Measurements from ENCODE around the gene GALNT12.
A peak's percentile ranks its signal among the peaks of the same experiment; 100 is the strongest.

GALNT12 gene

DNA sequence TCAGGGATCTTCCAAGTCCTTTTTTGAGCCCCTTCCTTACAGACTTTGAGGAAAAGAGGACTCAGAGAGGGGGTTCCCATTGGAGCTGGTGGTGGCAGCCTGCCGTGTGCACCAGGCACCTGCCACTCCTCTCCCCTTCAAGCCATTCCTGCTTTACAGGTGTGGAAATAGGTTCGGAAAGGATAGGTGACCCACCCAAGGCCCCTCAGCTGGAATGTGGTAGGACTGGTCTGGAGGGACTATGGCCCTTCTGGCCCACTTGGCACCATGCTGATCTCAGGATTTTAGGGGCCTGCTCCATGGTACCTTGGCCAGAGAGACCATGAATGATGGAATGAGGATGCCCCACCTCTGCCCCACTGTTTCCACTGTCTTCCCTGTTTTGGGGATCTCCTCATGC lies 1.4 kb downstream of the GALNT12 start:
- TF ChIP-seq POU2F2 (IDR thresholded peaks at IDR 0.05; ENCODE audit: low read depth, low read length) = no peak
- no peak for TF ChIP-seq PAX5 (IDR thresholded peaks at IDR 0.05; ENCODE audit: insufficient read depth, low read length, severe bottlenecking)
- no peak for TF ChIP-seq POLR2A (IDR thresholded peaks at IDR 0.05; ENCODE audit: low read depth, low read length)
- TF ChIP-seq TAF1 (IDR thresholded peaks at IDR 0.05; ENCODE audit: low read depth, low read length) = no peak
- no peak for TF ChIP-seq POLR2AphosphoS5 (IDR thresholded peaks at IDR 0.05; ENCODE audit: low read depth, low read length)
- TF ChIP-seq SPI1 (IDR thresholded peaks at IDR 0.05; ENCODE audit: low read depth, low read length) = no peak
- FAIRE-seq = no peak
- DNase-seq (ENCODE audit: insufficient read length, low spot score) = no peak

DNA sequence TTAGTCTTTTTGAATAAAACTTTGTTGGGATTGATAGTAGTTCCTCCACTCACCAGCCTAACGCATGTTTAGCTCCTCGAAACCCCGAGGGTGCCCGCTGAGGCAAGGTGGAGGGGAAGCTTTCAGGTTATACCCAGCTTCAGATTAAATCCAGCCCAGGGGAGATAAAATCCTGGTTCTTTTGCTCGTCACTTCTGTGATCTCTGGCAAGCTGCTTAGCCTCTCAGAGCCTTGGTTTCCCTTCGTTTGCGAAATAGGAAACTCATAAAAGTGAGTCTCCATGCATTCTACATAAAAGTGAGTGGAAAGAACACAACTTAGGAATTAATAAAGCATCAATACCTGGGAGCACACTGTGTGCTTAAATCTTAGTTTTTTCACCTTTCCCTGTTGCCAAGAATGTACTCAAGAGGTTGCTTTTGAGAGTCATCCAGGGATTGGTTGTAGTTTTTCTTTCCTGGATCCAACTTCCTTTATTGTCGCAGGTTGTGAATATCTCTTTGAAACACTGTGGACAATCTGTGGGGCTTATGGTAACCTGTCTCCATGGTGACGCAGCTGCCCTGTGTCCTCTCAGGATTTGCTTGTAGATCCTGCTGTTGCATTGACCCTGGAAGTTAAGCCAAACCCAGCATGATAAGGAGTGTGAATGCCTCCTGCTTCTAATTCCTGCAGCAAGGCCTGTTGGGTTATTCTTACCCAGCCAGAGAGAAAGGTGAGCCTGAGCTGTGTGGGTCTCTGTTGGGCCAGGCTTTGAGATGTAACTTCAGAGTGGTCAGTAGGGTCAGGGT lies 2.0 kb downstream of the GALNT12 start:
- no peak for TF ChIP-seq POLR2A (IDR thresholded peaks at IDR 0.05; ENCODE audit: low read depth, low read length)
- TF ChIP-seq TAF1 (IDR thresholded peaks at IDR 0.05; ENCODE audit: low read depth, low read length) = no peak
- TF ChIP-seq POU2F2 (IDR thresholded peaks at IDR 0.05; ENCODE audit: low read depth, low read length) = no peak
- no peak for TF ChIP-seq SPI1 (IDR thresholded peaks at IDR 0.05; ENCODE audit: low read depth, low read length)
- no peak for TF ChIP-seq PAX5 (IDR thresholded peaks at IDR 0.05; ENCODE audit: insufficient read depth, low read length, severe bottlenecking)
- TF ChIP-seq POLR2AphosphoS5 (IDR thresholded peaks at IDR 0.05; ENCODE audit: low read depth, low read length) = no peak
- FAIRE-seq (no peak), DNase-seq (ENCODE audit: insufficient read length, low spot score) (no peak)

DNA sequence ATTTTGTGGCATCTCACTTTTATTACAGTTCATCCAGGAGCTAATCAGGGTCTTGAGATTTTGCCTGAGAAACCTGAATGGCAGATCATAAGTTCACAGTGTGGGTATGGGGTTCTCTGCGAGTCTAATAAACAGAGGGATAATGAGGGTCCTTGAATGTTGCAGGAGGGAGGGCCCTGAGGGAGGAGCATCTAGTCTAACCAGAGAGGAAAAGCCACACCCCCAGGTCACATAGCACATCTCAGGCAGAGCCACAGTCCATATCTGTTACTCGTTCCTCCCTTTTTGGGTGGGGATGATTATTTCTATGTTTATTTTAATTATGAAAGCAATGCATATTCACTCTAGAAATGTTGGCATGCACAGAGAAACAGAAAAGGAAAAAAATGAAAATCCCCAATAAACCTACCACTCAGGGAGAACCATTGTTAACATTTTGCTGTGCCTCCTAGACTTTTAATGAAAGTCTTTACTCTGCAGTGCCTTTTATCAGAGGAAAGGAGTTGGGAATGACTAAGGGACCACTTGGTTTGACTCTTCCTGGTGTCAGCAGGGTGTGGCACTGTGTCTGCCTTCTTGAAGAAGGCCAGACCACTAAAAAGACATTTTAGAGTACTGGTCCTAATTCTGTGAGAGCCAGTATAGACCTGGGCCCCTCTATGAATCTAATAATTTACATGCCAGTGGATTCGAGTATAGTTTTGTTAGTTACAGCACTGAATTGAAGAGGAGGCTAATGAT lies 2.8 kb downstream of the GALNT12 start:
- FAIRE-seq (no peak), DNase-seq (ENCODE audit: insufficient read length, low spot score) (no peak)
- TF ChIP-seq PAX5 (IDR thresholded peaks at IDR 0.05; ENCODE audit: insufficient read depth, low read length, severe bottlenecking) = no peak
- TF ChIP-seq POU2F2 (IDR thresholded peaks at IDR 0.05; ENCODE audit: low read depth, low read length) = no peak
- no peak for TF ChIP-seq TAF1 (IDR thresholded peaks at IDR 0.05; ENCODE audit: low read depth, low read length)
- no peak for TF ChIP-seq SPI1 (IDR thresholded peaks at IDR 0.05; ENCODE audit: low read depth, low read length)
- no peak for TF ChIP-seq POLR2AphosphoS5 (IDR thresholded peaks at IDR 0.05; ENCODE audit: low read depth, low read length)
- no peak for TF ChIP-seq POLR2A (IDR thresholded peaks at IDR 0.05; ENCODE audit: low read depth, low read length)

DNA sequence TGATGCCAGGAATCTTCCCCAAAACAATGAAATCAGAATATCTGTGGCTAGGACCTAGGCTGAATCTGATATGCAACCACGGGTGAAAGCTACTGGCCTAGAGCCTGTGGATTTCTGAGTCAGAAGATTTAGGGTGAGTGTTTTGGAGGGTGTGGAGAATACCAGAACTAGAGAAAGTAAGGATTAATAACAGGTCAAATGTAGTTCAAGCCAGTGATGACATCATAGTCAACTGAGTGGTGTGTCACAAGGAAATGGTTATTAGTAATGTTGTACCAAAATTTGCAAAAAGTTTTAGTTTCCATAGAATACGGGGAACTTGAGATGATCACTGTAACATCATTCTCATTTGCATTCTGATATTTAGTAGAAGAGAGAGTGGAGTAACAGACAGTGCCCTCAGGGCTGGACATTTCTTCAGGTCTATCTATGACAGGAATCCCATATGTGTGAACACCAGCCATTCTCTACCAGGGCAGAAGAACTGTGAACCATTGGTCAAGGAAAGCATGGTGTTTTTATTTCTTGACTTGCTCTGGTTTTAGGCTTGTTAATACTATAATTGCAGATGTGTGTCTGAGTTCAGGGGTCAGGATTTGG lies 3.7 kb downstream of the GALNT12 start:
- 0 out of 2 replicates have a peak, but pooled peaks have one; percentile 18 for TF ChIP-seq POU2F2 (IDR thresholded peaks at IDR 0.05; ENCODE audit: low read depth, low read length)
- TF ChIP-seq SPI1 (IDR thresholded peaks at IDR 0.05; ENCODE audit: low read depth, low read length) = no peak
- FAIRE-seq (peak; percentile 72), DNase-seq (ENCODE audit: insufficient read length, low spot score) (no peak)

DNA sequence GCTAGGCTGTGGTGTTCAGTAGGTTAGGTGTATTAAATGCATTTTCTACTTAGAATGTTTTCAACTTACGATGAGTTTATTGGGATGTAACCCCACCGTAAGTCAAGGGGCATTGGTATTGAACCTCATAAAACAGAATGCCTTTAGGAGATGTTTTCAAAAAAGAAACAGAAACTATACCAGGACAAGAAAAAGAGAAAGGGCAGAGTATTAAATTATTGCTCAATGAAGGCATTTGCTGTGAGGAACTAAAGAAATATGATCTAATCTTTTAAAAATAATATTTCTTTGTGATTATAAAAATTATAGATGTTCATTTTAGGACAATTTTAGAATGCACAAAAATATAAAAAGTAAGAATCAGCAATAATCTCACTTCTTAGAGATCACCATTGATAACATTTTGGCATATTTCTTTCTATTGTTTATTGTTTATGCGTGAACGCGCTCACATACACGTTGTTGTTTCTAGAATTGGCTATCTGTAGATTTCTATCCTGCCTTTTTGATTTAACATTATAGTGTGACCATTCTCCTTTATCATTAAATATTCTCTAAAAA lies 8.0 kb downstream of the GALNT12 start:
- no peak for TF ChIP-seq POLR2A (IDR thresholded peaks at IDR 0.05; ENCODE audit: low read depth, low read length)
- DNase-seq (ENCODE audit: insufficient read length, low spot score) (no peak), FAIRE-seq (no peak)

DNA sequence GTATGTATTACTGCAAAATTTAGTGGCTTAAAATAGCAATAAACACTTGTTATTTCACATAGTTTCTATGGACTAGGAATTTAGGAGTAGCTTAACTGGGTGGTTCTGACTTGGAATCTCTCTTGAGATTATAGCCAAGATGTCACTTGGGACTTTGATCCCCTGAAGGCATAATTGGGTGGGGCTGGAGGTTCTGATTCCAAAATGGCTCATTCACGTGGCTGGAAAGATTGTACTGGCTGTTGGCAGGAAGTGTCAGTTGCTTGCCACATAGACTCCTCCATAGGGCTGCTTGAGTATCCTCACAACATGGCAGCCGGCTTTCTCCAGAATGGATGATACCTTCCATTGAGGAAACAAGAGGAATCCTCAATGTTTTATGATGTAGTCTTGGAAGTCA lies 11.3 kb downstream of the GALNT12 start:
- no peak for DNase-seq (ENCODE audit: insufficient read length, low spot score)
- no peak for FAIRE-seq
- TF ChIP-seq SPI1 (IDR thresholded peaks at IDR 0.05; ENCODE audit: low read depth, low read length) (no peak), TAF1 (IDR thresholded peaks at IDR 0.05; ENCODE audit: low read depth, low read length) (no peak), PAX5 (IDR thresholded peaks at IDR 0.05; ENCODE audit: insufficient read depth, low read length, severe bottlenecking) (no peak), POLR2A (IDR thresholded peaks at IDR 0.05; ENCODE audit: low read depth, low read length) (no peak), POLR2AphosphoS5 (IDR thresholded peaks at IDR 0.05; ENCODE audit: low read depth, low read length) (no peak), POU2F2 (IDR thresholded peaks at IDR 0.05; ENCODE audit: low read depth, low read length) (no peak)

DNA sequence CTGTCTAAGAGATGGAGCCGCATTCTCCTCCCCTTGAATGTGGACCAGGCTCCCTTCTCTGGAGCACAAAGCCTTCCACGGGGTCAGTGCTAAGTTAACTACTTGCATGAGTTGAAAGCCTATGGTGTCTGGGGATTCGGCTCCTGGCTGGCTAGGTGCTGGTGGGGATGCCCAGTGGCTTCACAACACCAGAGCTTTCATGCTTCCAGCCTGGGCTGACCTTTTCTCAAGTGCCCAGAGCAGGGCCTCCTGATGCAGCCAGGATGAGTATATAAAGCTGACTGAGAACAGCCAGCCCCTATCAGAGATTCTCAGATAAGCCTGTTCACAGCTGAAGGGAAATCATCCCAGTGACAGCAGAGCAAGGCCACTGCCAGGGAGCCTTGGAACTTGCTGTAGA lies 11.8 kb downstream of the GALNT12 start:
- no peak for DNase-seq (ENCODE audit: insufficient read length, low spot score)
- TF ChIP-seq POLR2AphosphoS5 (IDR thresholded peaks at IDR 0.05; ENCODE audit: low read depth, low read length) (no peak), POU2F2 (IDR thresholded peaks at IDR 0.05; ENCODE audit: low read depth, low read length) (no peak), PAX5 (IDR thresholded peaks at IDR 0.05; ENCODE audit: insufficient read depth, low read length, severe bottlenecking) (no peak), TAF1 (IDR thresholded peaks at IDR 0.05; ENCODE audit: low read depth, low read length) (no peak), SPI1 (IDR thresholded peaks at IDR 0.05; ENCODE audit: low read depth, low read length) (no peak), POLR2A (IDR thresholded peaks at IDR 0.05; ENCODE audit: low read depth, low read length) (no peak)
- no peak for FAIRE-seq

DNA sequence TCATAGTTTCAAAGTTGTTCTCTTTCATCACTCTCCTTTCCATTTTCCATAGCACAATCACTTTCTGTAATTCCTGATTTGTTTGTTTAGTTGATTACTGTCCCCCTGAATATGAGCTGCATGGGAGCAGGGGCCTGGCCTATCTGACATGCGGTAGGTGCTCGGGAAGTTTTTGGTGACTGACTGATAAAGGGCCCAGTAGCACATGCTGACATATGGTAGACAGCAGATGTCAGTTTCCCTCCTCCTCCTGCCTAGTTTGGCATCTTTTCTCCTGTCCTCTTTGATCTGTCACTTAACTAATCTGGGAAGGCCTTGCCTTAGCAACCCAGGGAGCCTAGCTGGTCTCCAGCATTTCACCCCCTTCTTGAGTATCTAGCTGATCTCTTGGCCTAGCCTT lies 14.4 kb downstream of the GALNT12 start:
- TF ChIP-seq POLR2AphosphoS5 (IDR thresholded peaks at IDR 0.05; ENCODE audit: low read depth, low read length) (no peak), SPI1 (IDR thresholded peaks at IDR 0.05; ENCODE audit: low read depth, low read length) (no peak), POLR2A (IDR thresholded peaks at IDR 0.05; ENCODE audit: low read depth, low read length) (no peak), POU2F2 (IDR thresholded peaks at IDR 0.05; ENCODE audit: low read depth, low read length) (no peak), PAX5 (IDR thresholded peaks at IDR 0.05; ENCODE audit: insufficient read depth, low read length, severe bottlenecking) (no peak), TAF1 (IDR thresholded peaks at IDR 0.05; ENCODE audit: low read depth, low read length) (no peak)
- DNase-seq (ENCODE audit: insufficient read length, low spot score) (no peak), FAIRE-seq (no peak)

DNA sequence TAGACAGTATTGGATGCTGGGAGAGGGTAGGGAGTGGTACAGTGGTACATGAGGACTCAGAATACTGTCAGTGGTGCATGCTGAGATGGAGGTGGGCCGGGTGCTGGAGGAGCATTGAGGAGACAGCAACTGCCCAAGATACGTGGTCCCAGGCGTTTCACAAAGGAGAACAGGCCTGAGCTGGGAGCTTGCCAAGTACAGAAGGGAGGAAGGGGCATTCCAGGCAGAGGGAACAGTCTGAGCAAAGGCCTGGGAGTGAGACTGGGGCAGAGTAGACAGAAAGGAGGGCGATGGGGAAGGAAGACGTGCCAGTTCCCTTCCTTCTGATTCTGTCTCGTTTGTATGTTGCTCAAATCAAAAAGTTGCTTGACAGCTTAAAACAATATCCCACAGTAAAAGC lies 15.2 kb downstream of the GALNT12 start:
- TF ChIP-seq PAX5 (IDR thresholded peaks at IDR 0.05; ENCODE audit: insufficient read depth, low read length, severe bottlenecking) (no peak), POLR2A (IDR thresholded peaks at IDR 0.05; ENCODE audit: low read depth, low read length) (no peak), POU2F2 (IDR thresholded peaks at IDR 0.05; ENCODE audit: low read depth, low read length) (no peak), TAF1 (IDR thresholded peaks at IDR 0.05; ENCODE audit: low read depth, low read length) (no peak), POLR2AphosphoS5 (IDR thresholded peaks at IDR 0.05; ENCODE audit: low read depth, low read length) (no peak), SPI1 (IDR thresholded peaks at IDR 0.05; ENCODE audit: low read depth, low read length) (no peak)
- DNase-seq (ENCODE audit: insufficient read length, low spot score) (no peak), FAIRE-seq (no peak)
